Activated T-cell treated with anti-CD3 and anti-CD28 coated beads, Interleukin-2, amount 50 U/mL, for 72 hours (primary cell): Measurements from ENCODE around the gene TOMM34. TPM values are rescaled to one million over a fixed set of nuclear protein-coding genes. Genes with fewer than 3 reads are reported as not detected.

Experiments
- ATAC-seq, 2 donors: fragments of 150-1000 bp; cut with Tn5 transposase; replicated peaks in 1 of 2; 2 replicates each; pipeline ENCODE4 v1.10.0; 2021; ENCODE audit warnings: moderate library complexity in 2 of 2, mild to moderate bottlenecking in 1 of 2
- DNase-seq, 2 donors: peaks; one replicate each; pipeline ENCODE4 v3.0.0; 2021 to 2022; ENCODE audit warnings: mixed read lengths in 1 of 2
- H3K27ac Mint-ChIP-seq: one replicate; pipeline ENCODE4 v1.8.0; 2022; ENCODE audit warnings: mild to moderate bottlenecking, moderate library complexity, mixed read lengths
- H3K27me3 Mint-ChIP-seq: one replicate; pipeline ENCODE4 v1.8.0; 2022; ENCODE audit warnings: low read depth, mixed read lengths
- H3K36me3 Mint-ChIP-seq, 2 donors: one replicate each; pipeline ENCODE4 v1.8.0; 2022; ENCODE audit warnings: mixed read lengths in 2 of 2, mild to moderate bottlenecking in 1 of 2; ENCODE audit not compliant: insufficient read depth in 2 of 2
- H3K4me1 Mint-ChIP-seq: one replicate; pipeline ENCODE4 v1.8.0; 2022; ENCODE audit warnings: low read depth, mixed read lengths
- H3K4me3 Mint-ChIP-seq, 2 donors: one replicate each; pipeline ENCODE4 v1.8.0; 2022; ENCODE audit warnings: mild to moderate bottlenecking in 2 of 2, mixed read lengths in 2 of 2, moderate library complexity in 2 of 2
- H3K9me3 Mint-ChIP-seq, 2 donors: one replicate each; pipeline ENCODE4 v1.8.0; 2022; ENCODE audit warnings: mixed read lengths in 2 of 2
- total RNA-seq, 2 donors: library from RNA; stranded (reverse); gene quantifications; one replicate each; pipeline ENCODE4 v1.2.3, GENCODE V29; 2022

TOMM34 gene
- total RNA-seq, 2 donors from 2014 or later: 43.5 to 46.8 TPM

DNA sequence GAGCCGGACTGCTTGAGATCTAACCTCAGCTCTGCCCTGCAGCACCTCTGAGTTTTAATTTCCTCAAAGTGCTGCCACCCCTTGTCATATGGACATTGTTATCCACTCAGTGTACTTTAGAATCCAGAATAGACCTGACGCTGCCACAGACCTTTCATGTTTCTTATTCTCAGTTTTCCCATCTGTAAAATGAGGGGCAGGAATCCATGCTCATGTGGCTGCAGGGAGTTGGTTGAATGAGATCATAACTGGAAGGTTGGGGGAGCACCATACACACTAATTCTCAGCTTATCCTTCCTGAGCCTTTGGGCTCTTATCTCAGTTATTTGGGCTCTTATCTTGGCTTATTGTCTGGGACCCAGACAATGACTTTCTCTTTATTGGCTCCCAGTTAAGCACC is 48.0 kb downstream of the TOMM34 start:
- Mint-ChIP-seq H3K36me3 (peaks cover 14 to 30% of the 10 kb centered on the region in 2 donors), H3K4me3 (peak overlapping the region in 1 of 2 donors; percentile 3)

DNA sequence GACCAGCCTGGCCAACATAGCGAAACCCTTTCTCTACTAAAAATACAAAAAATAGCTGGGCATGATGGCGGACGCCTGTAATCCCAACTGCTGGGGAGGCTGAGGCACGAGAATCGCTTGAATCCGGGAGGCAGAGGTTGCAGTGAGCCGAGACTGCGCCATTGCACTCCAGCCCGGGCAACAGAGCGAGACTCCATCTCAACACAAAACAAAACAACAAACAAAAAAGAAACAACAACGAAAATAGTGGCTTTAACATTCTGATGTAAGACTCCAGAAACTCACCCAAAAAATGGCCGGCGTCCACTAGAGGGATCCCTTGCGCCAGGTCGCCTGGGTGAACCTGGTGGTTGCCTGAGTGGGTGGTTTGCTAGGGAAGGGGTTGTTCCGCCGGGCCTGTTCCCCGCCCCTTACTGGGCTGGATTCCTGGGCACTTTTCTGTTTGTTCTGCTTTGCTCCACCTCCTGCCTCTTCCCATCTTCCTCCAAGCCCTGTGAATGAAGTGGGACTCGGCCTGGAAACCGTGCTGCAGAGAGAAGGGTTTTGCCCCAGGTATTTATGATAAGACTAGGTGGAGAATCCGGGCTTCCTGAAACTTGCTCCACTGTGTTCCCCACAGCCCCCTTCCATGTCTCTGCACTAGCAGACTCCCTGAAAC is 48.8 kb downstream of the TOMM34 start:
- Mint-ChIP-seq H3K27me3 (no peaks in the 10 kb centered on the region), H3K36me3 (peaks cover 9 to 24% of the 10 kb centered on the region in 2 donors), H3K27ac (peak overlapping the region; percentile 22), H3K4me1 (peaks cover 50% of the 10 kb centered on the region), H3K9me3 (no peaks in the 10 kb centered on the region), H3K4me3 (peak overlapping the region; percentile 64 to 73)
- DNase-seq (peak; percentile 57 to 62), ATAC-seq (no peak)

More for the DNA sequence above, 48.0 kb downstream of the TOMM34 start:
- Mint-ChIP-seq H3K4me1 (peaks cover 50% of the 10 kb centered on the region), H3K27ac (no peak overlapping the region), H3K9me3 (no peaks in the 10 kb centered on the region), H3K27me3 (no peaks in the 10 kb centered on the region)
- ATAC-seq: no peak
- DNase-seq: no peak

DNA sequence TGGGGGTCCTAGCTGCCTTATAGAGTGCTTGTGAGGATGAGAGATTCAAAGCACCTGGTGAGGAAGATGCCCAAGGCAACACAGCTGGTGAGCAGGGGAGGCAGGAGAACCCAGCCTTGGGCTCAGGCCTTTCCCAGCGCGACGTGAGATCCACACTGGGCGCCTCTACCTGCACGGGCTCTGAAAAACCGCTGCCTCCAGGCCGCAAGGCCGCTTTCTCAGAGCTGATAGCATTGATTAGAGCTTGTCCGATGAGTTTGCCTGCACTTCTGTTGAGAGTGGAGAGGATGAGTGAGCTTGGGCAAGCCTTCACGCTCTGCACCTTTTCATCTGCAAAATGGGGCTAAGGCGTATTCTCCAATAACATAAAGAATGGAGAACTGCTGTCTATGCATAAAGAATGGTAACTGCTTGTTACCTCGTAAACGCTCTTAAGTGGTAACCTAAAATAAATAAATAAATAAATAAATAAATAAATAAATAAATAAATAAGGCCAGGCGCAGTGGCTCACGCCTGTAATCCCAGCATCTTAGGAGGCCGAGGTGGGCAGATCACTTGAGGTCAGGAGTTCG is 49.4 kb downstream of the TOMM34 start:
- peaks cover 9 to 24% of the 10 kb centered on the region in 2 donors for H3K36me3 Mint-ChIP-seq
- H3K9me3 Mint-ChIP-seq: no peaks in the 10 kb centered on the region
- no peak for ATAC-seq
- peaks cover 50% of the 10 kb centered on the region for H3K4me1 Mint-ChIP-seq
- no peaks in the 10 kb centered on the region for H3K27me3 Mint-ChIP-seq
- H3K4me3 Mint-ChIP-seq: peak overlapping the region; percentile 92 to 94
- no peak for DNase-seq
- H3K27ac Mint-ChIP-seq: peak overlapping the region; percentile 76

DNA sequence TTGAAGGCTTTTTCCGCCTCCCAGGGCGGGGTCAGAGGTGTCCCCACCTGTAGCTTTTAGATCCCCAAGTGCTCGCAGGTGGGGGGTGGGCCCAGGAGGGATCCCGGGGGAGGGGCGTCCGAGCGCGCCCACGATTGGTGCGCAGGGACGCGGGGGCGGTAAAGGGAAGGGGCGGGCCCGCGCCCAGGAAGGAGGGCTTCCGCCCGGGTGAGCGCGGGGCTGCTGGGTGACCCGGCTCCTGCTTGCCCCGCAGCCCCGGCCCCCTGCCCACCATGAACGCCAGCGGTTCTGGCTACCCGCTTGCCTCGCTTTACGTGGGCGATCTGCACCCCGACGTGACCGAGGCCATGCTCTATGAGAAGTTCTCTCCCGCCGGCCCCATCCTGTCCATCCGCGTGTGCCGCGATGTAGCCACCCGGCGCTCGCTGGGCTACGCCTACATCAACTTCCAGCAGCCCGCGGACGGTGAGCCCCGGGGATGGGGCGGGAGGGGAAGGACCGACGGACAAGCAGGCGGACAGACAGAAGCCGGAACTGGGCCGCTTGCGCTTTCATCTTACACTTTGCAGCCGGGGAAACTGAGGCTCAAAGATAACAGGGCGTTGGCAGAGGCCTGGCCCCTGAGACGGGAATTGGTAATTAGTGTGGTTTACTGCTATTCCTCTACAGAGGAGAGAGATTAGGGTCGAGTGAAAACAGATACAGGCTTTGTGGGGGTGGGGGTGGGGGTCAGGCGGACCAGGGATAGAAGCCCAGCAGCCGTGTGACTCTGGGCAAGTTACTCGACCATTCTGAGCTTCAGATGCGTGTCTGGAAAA is 50.1 kb downstream of the TOMM34 start, which contains the start of gene PABPC1L:
PABPC1L (plus strand) TSS at position 189 of the 818 bp plus-strand sequence; CDS start at position 273, 84 bp downstream.
- Mint-ChIP-seq H3K9me3 (no peaks in the 10 kb centered on the region), H3K27me3 (no peaks in the 10 kb centered on the region), H3K27ac (peak within 1 kb of the TSS; percentile 76), H3K4me1 (peaks cover 47% of the 10 kb centered on the region), H3K36me3 (peaks cover 8 to 22% of the 10 kb centered on the region in 2 donors), H3K4me3 (peak within 1 kb of the TSS; percentile 92 to 94)
- ATAC-seq: peak; percentile 92 to 93
- peak; percentile 85 to 87 for DNase-seq

DNA sequence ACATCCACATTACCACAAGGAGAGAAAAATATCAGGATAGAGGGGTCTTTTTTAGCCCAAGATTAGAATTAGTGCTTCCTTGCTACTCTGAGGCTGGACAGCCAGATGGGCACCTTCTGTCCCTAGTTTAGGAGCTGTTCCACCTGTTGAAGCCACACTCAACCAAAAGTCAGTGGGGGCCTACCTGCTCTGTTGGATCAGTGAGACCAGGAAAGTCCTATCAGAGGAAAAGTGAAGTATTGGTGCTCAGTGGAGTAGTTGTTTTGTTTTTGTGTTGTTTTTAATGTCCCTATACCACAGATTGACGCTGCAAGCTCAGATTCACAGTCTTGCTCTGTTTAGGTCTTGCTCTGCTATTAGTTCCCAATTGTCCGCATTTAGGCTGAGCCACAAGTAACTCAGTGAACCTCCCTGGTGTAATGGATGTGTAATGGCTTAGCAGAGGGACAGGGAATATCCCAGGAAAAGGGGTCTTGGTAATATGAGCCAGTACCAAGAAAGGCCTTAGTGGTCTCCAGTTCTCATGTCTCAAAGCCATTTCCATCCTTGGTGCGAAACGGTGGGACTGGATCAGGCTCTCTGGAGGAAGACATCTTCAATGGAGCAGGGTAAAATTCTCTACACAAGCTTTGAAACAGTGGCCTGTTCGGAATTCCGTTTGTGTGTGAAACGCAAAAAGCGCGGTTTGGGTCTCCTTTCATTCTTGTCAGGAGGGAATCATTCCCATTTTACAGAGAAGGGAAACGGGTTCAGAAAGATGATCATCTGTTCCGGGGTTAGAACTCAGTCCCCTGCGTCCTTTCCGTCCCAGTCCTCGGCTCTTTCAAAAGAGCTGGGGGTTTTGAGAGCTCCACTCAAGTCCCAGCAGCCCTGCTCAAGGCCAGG is 51.0 kb downstream of the TOMM34 start:
- Mint-ChIP-seq H3K4me3 (peak overlapping the region; percentile 92 to 94), H3K4me1 (peaks cover 38% of the 10 kb centered on the region), H3K27me3 (no peaks in the 10 kb centered on the region), H3K27ac (peak overlapping the region; percentile 76), H3K9me3 (no peaks in the 10 kb centered on the region), H3K36me3 (peaks cover 5 to 22% of the 10 kb centered on the region in 2 donors)
- ATAC-seq: no peak
- no peak for DNase-seq

DNA sequence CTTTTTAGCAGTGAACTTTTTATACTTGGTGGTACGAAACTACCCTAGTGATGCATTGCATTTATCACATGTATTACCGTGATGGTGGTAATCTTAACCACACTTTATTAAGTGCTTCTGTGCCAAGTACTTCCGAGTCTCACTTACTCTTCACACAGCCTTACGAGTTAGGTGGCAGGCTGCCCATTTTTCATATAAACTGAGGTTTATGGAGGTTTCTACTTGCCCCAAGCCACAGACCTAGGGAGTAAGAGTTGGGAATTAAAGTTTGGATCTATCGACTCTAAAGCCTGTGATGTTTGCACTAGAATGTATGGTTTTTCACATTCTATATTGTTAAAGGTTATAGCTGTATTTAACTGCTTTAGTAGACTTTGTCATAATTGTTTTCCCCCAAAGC is 55.8 kb downstream of the TOMM34 start:
- ATAC-seq: no peak
- DNase-seq: no peak
- Mint-ChIP-seq H3K9me3 (no peaks in the 10 kb centered on the region), H3K36me3 (peaks cover 2 to 35% of the 10 kb centered on the region in 2 donors), H3K4me1 (peaks cover 30% of the 10 kb centered on the region), H3K27ac (no peak overlapping the region), H3K27me3 (no peaks in the 10 kb centered on the region), H3K4me3 (no peak overlapping the region)

DNA sequence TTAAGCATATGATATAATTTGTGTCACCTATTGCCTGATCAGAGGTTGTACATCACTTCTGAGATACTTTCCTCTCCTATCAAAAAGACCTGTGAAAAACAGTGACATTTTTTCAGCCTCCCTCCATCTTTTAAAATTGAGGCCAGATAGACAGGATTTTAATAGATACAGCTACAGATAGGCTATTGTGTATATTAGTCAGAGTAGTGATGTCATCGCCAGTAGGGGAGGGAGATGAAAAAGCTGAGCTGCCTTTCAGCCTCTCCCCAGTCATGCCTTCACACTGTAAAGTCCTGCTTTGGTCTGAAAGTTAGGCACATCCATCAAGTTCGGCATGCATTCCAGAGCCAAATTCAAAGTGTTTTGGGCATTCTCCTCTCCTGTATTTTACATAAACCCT is 58.2 kb downstream of the TOMM34 start:
- H3K27ac Mint-ChIP-seq: no peak overlapping the region
- H3K9me3 Mint-ChIP-seq: no peaks in the 10 kb centered on the region
- H3K36me3 Mint-ChIP-seq: peaks cover 2 to 38% of the 10 kb centered on the region in 2 donors
- H3K27me3 Mint-ChIP-seq: no peaks in the 10 kb centered on the region
- no peak overlapping the region for H3K4me3 Mint-ChIP-seq
- DNase-seq: no peak
- peak in 1 of 2 donors; percentile 41 for ATAC-seq
- peaks cover 44% of the 10 kb centered on the region for H3K4me1 Mint-ChIP-seq

DNA sequence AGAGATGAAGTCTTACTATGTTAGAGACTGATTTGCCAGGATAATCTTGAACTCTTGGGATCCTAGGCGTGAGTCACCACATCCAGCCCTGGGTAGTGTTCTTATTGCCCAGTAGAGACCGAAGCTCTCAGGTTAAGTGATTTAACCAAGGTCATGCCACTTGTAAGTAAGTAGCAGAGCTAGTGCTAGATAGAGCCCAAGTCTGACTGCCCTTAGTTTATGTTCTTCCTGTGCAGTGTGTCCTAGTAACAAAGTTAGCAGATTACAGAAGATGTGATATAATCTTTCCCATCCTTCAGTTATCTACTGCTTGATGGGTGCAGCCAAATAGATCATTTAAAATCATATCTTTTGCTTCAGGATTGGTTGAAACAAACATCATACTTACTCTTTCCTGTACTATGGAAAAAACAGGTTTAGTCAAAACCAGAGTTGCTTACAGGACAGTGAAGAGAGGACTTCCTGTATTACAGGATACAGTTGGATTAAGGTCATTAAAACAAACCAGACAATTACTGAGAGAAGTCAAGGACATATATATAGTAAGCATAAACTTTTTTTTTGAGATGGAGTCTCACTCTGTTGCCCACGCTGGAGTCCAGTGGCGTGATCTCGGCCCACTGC is 59.9 kb downstream of the TOMM34 start:
- peak overlapping the region; percentile 1 to 44 for H3K4me3 Mint-ChIP-seq
- no peaks in the 10 kb centered on the region for H3K27me3 Mint-ChIP-seq
- DNase-seq (no peak), ATAC-seq (peak; percentile 55 to 76)
- H3K4me1 Mint-ChIP-seq: peaks cover 60% of the 10 kb centered on the region
- H3K27ac Mint-ChIP-seq: peak overlapping the region; percentile 88
- H3K9me3 Mint-ChIP-seq: no peaks in the 10 kb centered on the region
- peaks cover 2 to 37% of the 10 kb centered on the region in 2 donors for H3K36me3 Mint-ChIP-seq

DNA sequence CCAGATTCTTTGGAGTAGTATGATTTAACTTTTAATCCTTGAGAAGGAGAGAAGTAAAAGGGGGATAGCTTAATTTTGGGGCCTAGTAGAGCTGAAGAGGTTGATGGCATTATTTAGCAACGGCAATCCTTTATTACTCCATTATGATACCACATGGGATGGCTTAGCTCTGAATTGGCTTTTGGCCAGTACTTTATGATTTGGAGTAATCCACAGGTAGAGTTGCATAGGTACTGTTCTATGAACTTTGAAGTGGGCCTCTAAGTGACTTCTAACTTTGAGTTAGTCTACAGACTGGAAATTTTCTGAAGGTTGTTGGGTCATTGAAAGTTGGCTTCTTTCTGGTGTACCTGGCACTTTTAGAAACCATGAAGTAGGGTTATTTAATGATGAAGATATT is 63.1 kb downstream of the TOMM34 start:
- H3K9me3 Mint-ChIP-seq: no peaks in the 10 kb centered on the region
- no peaks in the 10 kb centered on the region for H3K27me3 Mint-ChIP-seq
- peaks cover 3 to 31% of the 10 kb centered on the region in 2 donors for H3K36me3 Mint-ChIP-seq
- peaks cover 90% of the 10 kb centered on the region for H3K4me1 Mint-ChIP-seq
- ATAC-seq: no peak
- DNase-seq: no peak
- H3K4me3 Mint-ChIP-seq: peak overlapping the region in 1 of 2 donors; percentile 34
- peak overlapping the region; percentile 31 for H3K27ac Mint-ChIP-seq

DNA sequence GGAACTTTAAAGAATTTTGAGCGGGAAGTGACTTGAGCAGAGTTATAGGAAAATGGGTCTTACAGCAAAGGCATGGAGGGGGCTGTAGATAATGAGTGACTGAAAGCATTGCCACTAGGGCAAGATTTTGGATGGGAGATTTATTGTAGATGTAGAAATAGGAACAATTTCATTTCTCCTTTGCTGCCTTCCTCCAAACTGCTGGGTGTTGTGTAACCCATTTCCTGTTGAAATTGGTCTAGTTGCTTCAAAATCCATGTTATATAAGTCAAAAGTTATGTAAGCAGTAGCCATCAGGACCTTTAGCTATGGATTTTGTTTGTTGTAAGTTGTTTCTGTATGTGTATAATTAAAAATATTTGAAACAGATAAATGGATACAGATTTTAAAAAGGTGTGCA is 63.6 kb downstream of the TOMM34 start:
- Mint-ChIP-seq H3K27ac (peak overlapping the region; percentile 31), H3K4me3 (peak overlapping the region in 1 of 2 donors; percentile 42), H3K9me3 (no peaks in the 10 kb centered on the region), H3K27me3 (no peaks in the 10 kb centered on the region), H3K4me1 (peaks cover 94% of the 10 kb centered on the region), H3K36me3 (peaks cover 6 to 36% of the 10 kb centered on the region in 2 donors)
- DNase-seq: no peak
- ATAC-seq: no peak

DNA sequence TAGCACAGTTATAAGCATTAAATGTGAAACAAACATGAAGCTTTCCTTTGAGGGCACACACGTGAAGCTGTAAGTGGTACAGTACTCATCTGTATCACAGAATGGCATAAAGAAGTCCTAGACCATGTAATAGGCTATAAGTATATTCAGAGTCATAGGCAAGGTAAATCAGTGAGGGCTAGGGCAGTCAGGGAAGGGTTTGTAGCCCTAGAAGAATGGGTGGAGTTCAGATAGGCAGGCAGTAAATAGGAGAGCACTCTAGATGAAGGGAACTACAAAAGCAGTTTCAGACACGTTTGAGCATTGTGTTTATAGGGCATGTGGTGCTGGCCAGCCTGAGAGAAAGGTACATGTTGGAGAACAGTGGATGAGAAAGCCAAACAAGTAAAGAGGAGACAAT is 65.2 kb downstream of the TOMM34 start:
- Mint-ChIP-seq H3K27me3 (no peaks in the 10 kb centered on the region), H3K4me1 (peaks cover 92% of the 10 kb centered on the region), H3K4me3 (peak overlapping the region in 1 of 2 donors; percentile 8), H3K27ac (peak overlapping the region; percentile 8), H3K9me3 (no peaks in the 10 kb centered on the region), H3K36me3 (peaks cover 6 to 29% of the 10 kb centered on the region in 2 donors)
- DNase-seq (no peak), ATAC-seq (no peak)
